Bronchial epithelial cell (primary cell): Measurements from ENCODE around the gene P2RY13. TPM values are rescaled to one million over a fixed set of nuclear protein-coding genes. Genes with fewer than 3 reads are reported as not detected.

Source experiments
- DNase-seq: peaks from one replicate; pipeline ENCODE4 v3.0.0-alpha.2; 2010; ENCODE audit warnings: low read depth
- FAIRE-seq: peaks from 2 replicates; lab custom pipeline; 2011; peaks lifted over from hg19 to GRCh38; lab: Jason Lieb, UNC
- H3K27me3 ChIP-seq: 2 replicates; pipeline ENCODE4 v1.5.1; 2011; ENCODE audit warnings: low read length; ENCODE audit not compliant: control insufficient read depth, insufficient read depth
- H3K36me3 ChIP-seq: 2 replicates; pipeline ENCODE4 v1.5.1; 2011; ENCODE audit warnings: low read length; ENCODE audit not compliant: control insufficient read depth, insufficient read depth
- H3K4me3 ChIP-seq: 2 replicates; pipeline ENCODE4 v1.5.1; 2011; ENCODE audit warnings: mild to moderate bottlenecking, low read depth, low read length, control low read depth
- CTCF ChIP-seq: IDR thresholded peaks from 2 replicates; pipeline ENCODE4 v1.5.1; 2011; ENCODE audit warnings: mild to moderate bottlenecking, moderate library complexity, low read length, control low read depth, inconsistent platforms; ENCODE audit not compliant: insufficient read depth, severe bottlenecking
- total RNA-seq: library from RNA; depleted of rRNA; stranded (reverse); fragments of >200 nt; gene quantifications from 2 replicates; pipeline ENCODE4 v1.2.1, GENCODE V29; 2014

The P2RY13 gene
- total RNA-seq, 1 donor from 2014 or later = not detected

GRCh38 chr3:151330379-151330778, 1.0 kb upstream of the P2RY13 start:
- no peak for TF ChIP-seq CTCF
- Histone ChIP-seq H3K27me3 (no peaks in the 10 kb centered on the region), H3K4me3 (no peak overlapping the region), H3K36me3 (no peaks in the 10 kb centered on the region)
- FAIRE-seq = no peak
- DNase-seq = no peak

GRCh38 chr3:151328298-151328995, 902 bp downstream of the P2RY13 start:
- Histone ChIP-seq H3K36me3 (no peaks in the 10 kb centered on the region), H3K4me3 (no peak overlapping the region), H3K27me3 (no peaks in the 10 kb centered on the region)
- TF ChIP-seq CTCF = no peak
- FAIRE-seq = no peak
- peak; percentile 67 for DNase-seq

- DNase-seq (peak; percentile 54), FAIRE-seq (no peak)
- no peak overlapping the region for H3K4me3 ChIP-seq
- no peaks in the 10 kb centered on the region for H3K27me3 ChIP-seq
- peak; percentile 30 for TF ChIP-seq CTCF
- H3K36me3 ChIP-seq = no peaks in the 10 kb centered on the region
Observed at GRCh38 chr3:151327571-151328198, 1.7 kb downstream of the P2RY13 start.

- peak; percentile 52 for FAIRE-seq
- H3K27me3 ChIP-seq = no peaks in the 10 kb centered on the region
Observed at GRCh38 chr3:151322511-151322910, 6.8 kb downstream of the P2RY13 start.

DNA sequence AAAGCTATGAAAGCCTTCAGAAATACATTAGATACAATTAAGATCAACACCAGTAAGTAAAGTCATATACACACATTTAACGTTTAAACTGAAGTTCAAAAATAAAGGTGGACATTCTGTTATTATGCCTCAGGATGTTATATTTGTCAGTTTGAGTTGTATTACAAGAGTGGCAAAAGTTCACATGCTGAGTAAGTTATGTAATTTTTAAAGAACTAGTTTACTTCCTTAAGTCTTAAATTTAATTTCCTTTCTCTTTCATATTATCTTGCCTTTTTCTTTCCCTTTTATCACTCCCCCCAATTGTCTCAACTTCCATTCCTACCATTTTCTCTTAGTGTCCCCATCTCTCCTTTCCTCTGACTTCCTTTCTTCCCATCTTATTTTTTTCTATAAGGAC, 7.8 kb downstream of the P2RY13 start:
- DNase-seq (no peak), FAIRE-seq (no peak)
- TF ChIP-seq CTCF = no peak
- Histone ChIP-seq H3K4me3 (no peak overlapping the region), H3K36me3 (no peaks in the 10 kb centered on the region), H3K27me3 (no peaks in the 10 kb centered on the region)

More at GRCh38 chr3:151322511-151322910, 6.8 kb downstream of the P2RY13 start:
- no peak for TF ChIP-seq CTCF
- Histone ChIP-seq H3K36me3 (no peaks in the 10 kb centered on the region), H3K4me3 (no peak overlapping the region)
- no peak for DNase-seq
